Measurements from ENCODE around the gene ZCCHC4.

GRCh38 chr4:25358515-25359275 lies 46.1 kb downstream of the ZCCHC4 start:
- TF ChIP-seq CTCF (IDR thresholded peaks at IDR 0.05; ENCODE audit: poor library complexity) = no peak
- TF ChIP-seq EZH2 (IDR thresholded peaks at IDR 0.05; ENCODE audit: borderline replicate concordance) = no peak
